Measurements from ENCODE around the gene TSR3.

The TSR3 gene

GRCh38 chr16:1317479-1318267 is 34.0 kb downstream of the TSR3 start:
- no peaks in the 10 kb centered on the region for H3K4me1 ChIP-seq (ENCODE audit: insufficient read depth, low read length, poor library complexity, severe bottlenecking)
- no peaks in the 10 kb centered on the region for H3F3A ChIP-seq (ENCODE audit: low read depth)
- peaks cover 45% of the 10 kb centered on the region; the same call in 1 of the 2 replicates for H3K36me3 ChIP-seq (ENCODE audit: insufficient read depth, low read length)
- peaks cover 26% of the 10 kb centered on the region for H3K79me2 ChIP-seq (ENCODE audit: insufficient read depth, low read length)
- H3K27me3 ChIP-seq (ENCODE audit: insufficient read depth, low read length, poor library complexity, severe bottlenecking) = no peaks in the 10 kb centered on the region
- no peaks in the 10 kb centered on the region for H3K9me2 ChIP-seq (replicated peaks; ENCODE audit: low read depth, low read length)
- no peak overlapping the region for H2AFZ ChIP-seq (ENCODE audit: low read length)
- H3K4me3 ChIP-seq (ENCODE audit: low read length, poor library complexity, severe bottlenecking) = no peak overlapping the region
- no peak overlapping the region for H3K9ac ChIP-seq (ENCODE audit: low read depth, low read length, poor library complexity, severe bottlenecking)
- no peaks in the 10 kb centered on the region for H3K9me3 ChIP-seq (ENCODE audit: insufficient read depth, low read depth, low read length)
- peaks cover 25% of the 10 kb centered on the region for H4K20me1 ChIP-seq (ENCODE audit: insufficient read depth, low read length, poor library complexity, severe bottlenecking)
- H3K4me2 ChIP-seq (ENCODE audit: low read depth, low read length, poor library complexity, severe bottlenecking) = no peak overlapping the region
- TF ChIP-seq EZH2phosphoT487 (IDR thresholded peaks at IDR 0.05; ENCODE audit: borderline replicate concordance) (no peak), CTCF (conservative IDR thresholded peaks at IDR 0.05; ENCODE audit: low read length) (no peak)

DNA sequence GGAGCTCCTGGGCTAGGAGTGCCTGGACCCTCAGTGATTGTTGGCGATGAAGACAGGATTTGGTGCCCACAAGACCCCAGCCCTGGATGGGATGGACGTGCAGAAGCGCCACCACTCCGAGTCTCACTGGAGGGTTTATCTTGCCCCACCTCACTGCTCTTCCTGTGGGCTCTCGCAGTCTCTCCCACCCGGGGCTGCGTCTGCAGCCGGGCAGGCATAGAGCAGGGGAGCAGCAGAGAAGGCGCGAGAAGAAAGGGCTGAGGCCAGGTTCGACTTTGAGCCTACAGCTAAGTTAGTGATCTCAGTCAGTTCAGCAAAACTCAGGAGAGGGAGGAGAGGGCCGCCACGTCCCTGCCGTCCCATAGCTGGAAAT is 35.7 kb downstream of the TSR3 start:
- H3K9me2 ChIP-seq (replicated peaks; ENCODE audit: low read depth, low read length) = no peaks in the 10 kb centered on the region
- H3K79me2 ChIP-seq (ENCODE audit: insufficient read depth, low read length) = peaks cover 43% of the 10 kb centered on the region
- H3K27me3 ChIP-seq (ENCODE audit: insufficient read depth, low read length, poor library complexity, severe bottlenecking) = no peaks in the 10 kb centered on the region
- no peak overlapping the region for H3K4me2 ChIP-seq (ENCODE audit: low read depth, low read length, poor library complexity, severe bottlenecking)
- H3K9me3 ChIP-seq (ENCODE audit: insufficient read depth, low read depth, low read length) = no peaks in the 10 kb centered on the region
- H4K20me1 ChIP-seq (ENCODE audit: insufficient read depth, low read length, poor library complexity, severe bottlenecking) = peaks cover 42% of the 10 kb centered on the region
- no peaks in the 10 kb centered on the region for H3F3A ChIP-seq (ENCODE audit: low read depth)
- peaks cover 45% of the 10 kb centered on the region; the same call in 1 of the 2 replicates for H3K36me3 ChIP-seq (ENCODE audit: insufficient read depth, low read length)
- H3K4me3 ChIP-seq (ENCODE audit: low read length, poor library complexity, severe bottlenecking) = no peak overlapping the region
- TF ChIP-seq EZH2phosphoT487 (IDR thresholded peaks at IDR 0.05; ENCODE audit: borderline replicate concordance) (no peak), CTCF (conservative IDR thresholded peaks at IDR 0.05; ENCODE audit: low read length) (no peak)
- no peaks in the 10 kb centered on the region for H3K4me1 ChIP-seq (ENCODE audit: insufficient read depth, low read length, poor library complexity, severe bottlenecking)
- H3K9ac ChIP-seq (ENCODE audit: low read depth, low read length, poor library complexity, severe bottlenecking) = no peak overlapping the region
- no peak overlapping the region for H2AFZ ChIP-seq (ENCODE audit: low read length)

DNA sequence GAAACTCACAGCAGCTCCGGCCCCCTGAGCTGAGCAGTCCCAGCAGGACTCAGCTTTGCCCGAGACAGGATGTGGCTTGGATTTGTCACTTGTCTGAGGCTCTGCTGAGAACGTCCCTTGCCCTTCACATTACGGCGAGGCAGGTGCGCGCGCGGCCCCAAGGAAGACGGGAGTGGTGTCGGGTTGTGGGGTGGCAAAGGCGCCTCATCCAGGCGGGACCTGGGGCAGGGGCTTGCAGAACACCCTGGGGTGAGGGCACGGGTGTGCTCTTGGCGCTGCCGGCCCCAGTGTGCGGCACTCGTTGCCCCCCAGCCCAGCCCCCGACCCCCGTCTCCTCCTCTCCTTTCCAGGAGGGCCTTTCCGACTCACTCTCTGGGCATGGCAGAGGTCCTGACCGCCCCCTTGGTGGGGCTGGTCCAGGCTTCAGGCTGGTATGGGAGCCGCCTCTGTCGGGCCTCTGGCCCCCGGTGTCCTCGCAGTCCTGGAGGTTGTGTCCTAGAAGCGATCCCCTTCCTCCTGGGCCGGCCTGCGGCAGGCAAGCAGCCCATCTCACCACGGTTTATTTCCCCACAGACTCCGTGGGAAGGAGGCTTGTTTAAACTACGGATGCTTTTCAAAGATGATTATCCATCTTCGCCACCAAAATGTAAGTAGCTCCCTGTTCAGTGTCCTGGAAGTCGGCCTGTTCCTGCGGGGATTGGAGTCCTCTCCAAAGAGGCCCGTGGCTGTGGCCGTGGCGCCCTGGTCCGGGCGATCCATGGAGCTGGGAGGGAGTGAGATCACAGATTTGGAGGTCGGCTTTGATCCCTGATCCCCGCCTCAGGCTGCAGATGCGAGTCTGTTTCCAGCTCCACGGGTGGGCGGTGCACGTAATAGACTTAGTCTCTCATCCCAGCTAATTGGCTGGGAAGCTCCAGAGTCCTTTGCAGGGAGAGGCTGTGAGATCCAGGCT is 36.3 kb downstream of the TSR3 start:
- no peak for TF ChIP-seq CTCF (conservative IDR thresholded peaks at IDR 0.05; ENCODE audit: low read length)
- no peak for TF ChIP-seq EZH2phosphoT487 (IDR thresholded peaks at IDR 0.05; ENCODE audit: borderline replicate concordance)
- Histone ChIP-seq H4K20me1 (ENCODE audit: insufficient read depth, low read length, poor library complexity, severe bottlenecking) (peaks cover 48% of the 10 kb centered on the region), H3K4me1 (ENCODE audit: insufficient read depth, low read length, poor library complexity, severe bottlenecking) (no peaks in the 10 kb centered on the region), H3K27me3 (ENCODE audit: insufficient read depth, low read length, poor library complexity, severe bottlenecking) (no peaks in the 10 kb centered on the region), H3K79me2 (ENCODE audit: insufficient read depth, low read length) (peaks cover 49% of the 10 kb centered on the region), H3K4me2 (ENCODE audit: low read depth, low read length, poor library complexity, severe bottlenecking) (no peak overlapping the region), H3K4me3 (ENCODE audit: low read length, poor library complexity, severe bottlenecking) (no peak overlapping the region), H3F3A (ENCODE audit: low read depth) (no peaks in the 10 kb centered on the region), H3K9me2 (replicated peaks; ENCODE audit: low read depth, low read length) (no peaks in the 10 kb centered on the region), H3K9ac (ENCODE audit: low read depth, low read length, poor library complexity, severe bottlenecking) (no peak overlapping the region), H3K9me3 (ENCODE audit: insufficient read depth, low read depth, low read length) (no peaks in the 10 kb centered on the region), H2AFZ (ENCODE audit: low read length) (no peak overlapping the region), H3K36me3 (ENCODE audit: insufficient read depth, low read length) (peaks cover 43% of the 10 kb centered on the region; the same call in 1 of the 2 replicates)

All from Loucy (cell line).